Measurements from ENCODE around the gene SGCD. TPM values are rescaled to one million over a fixed set of nuclear protein-coding genes. Genes with fewer than 3 reads are reported as not detected.

SGCD gene
- total RNA-seq, 1 donor from 2014 or later = 0.51 TPM

DNA sequence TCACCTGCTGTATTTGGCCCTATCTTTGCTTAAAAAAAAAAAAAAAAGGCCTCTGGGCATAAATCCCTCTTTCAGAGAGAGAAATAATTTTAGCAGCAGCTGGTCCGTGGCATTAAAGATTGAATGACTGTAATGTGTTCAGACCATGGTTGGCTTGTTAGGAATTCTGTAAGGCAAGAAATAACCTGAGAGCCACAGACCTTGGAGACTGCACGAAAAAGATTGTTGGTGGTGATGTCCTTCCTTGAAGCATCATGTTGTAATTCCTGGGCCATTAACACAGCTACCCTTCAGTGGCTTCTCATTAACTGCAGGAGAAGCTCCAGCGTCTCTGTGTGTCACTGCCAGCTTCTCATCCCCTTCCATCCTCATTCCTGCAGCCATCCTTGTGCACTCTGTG is 79.0 kb downstream of the SGCD start:
- DNase-seq = no peak

DNA sequence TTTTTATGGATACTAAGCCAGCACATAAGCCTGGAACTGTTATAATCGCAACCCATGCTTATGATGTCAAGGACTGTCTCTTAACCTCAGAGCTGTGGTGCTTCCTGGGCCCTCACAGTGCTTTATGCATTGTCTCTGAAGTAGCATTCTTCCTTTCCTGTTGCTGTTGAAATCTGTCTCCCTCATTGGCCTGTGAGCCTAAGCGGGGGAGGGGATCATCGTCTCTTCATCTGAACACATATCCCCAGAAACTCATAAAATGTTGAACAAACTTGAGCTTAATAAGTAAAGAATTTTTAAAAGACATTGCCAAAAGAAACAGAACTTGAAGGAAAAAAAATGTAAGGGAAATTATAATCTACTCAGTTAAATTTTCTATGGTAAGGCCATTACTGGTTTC is 80.3 kb downstream of the SGCD start:
- DNase-seq = no peak

DNA sequence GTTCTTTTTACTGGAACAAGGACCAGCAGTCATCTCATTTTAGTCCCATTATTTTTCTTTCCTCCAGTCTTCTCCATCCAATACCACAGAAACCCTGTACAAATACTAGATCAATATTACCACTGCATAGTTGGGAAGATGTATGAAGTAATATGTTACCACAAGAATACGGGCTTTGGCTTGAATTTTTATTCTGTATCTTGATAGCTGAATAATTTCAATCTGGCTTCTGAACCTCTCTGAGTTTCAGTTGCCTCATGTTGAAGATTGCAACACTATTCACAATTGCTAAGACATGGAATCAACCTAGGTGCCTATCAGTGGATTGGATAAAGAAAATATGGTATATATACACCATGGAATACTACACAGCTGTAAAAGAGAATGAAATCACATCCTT is 82.9 kb downstream of the SGCD start:
- DNase-seq = no peak

DNA sequence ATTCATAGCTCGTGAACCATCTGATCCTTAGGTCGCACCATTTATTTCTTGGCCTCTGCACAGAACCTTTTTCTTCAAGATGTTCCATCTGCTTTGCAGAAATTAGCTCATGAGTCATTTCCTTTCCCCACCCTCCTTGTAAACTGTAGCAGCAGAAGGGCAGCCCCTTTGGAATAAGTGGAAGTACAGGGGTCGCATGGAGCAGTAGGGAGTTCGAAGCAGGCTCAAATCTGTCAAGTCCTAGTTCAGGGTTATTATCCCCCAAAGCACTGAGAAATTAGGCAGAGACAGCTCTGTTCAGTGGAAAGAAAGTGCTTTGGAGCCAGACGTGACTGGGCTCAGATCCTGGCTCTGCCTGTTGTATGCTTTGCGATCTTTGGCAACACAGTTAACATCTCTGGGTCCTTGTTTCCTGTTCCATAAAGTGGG is 84.2 kb downstream of the SGCD start:
- no peak for DNase-seq

DNA sequence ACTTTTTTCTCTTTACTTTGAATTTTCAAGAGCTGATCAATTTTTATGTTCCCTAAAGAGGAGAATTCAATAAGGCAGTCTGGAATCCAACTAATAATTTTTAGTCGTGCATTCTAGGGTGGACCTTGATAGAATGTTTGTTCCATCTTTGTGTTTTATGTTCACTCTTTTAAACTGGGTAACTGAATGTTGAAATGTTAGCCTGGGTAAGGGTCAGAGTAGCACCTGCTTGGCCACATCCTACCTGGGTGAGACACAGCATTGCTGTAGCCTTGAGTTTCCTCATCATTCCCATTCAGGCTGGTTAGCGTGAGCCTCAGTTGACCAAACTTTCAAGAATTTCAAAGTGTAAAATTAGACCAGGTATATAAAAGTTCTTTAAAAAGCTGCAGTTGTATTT is 85.0 kb downstream of the SGCD start:
- no peak for DNase-seq

DNA sequence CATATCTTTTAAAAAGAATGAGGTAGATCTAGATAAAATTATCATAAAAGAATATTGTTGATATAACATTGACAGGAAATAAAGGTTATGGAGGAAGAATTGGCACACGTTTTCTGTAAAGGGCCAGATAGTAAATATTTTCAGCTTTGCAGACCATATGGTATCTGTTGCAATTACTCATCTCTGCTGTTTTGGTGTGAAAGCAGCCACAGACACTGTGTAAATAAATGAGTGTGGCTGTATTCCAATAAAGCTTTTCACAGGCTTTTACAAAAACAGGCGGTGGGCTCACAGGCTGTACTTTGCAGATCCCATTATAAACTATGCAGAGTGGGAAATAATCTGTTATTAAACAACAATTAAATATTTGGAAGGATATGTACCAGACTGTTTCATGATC is 87.4 kb downstream of the SGCD start:
- no peak for DNase-seq

DNA sequence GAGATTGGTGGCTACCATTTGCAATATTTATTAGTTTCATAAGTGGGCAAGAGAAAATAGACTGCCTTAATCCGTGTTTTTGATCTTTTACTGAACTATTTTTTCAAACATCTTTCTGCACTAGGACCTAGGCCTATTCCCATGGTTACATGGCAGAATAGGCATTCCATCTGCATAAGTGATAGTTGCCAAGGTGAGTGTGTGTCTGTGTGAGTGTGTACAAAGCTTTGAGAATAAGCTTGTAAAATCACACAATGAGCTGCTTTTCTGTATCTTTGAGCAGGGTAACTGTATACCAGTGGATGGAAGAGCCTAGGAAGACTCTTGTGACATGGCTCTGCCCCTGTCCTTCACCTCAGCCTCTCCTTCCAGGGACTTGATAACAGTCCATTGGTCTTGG is 92.7 kb downstream of the SGCD start:
- DNase-seq = no peak

DNA sequence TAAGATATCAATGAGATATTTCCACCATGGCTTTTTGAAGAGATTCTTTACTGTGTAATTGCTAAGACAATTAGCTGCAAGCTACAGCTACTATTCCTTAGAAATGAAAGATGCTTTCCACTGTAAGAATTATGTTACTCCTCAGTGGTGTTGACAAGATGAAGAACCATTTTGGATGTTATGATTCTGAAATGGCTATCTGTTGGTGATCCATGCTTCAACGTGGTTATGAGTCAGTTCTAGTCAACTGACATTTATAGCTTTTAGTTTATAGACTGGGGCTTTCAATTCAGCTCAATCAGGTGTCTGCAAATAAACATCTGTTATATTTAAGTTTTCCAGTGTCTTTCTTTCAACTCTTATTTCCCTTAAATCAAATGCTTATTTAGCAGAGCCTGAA is 93.7 kb downstream of the SGCD start:
- DNase-seq = no peak

DNA sequence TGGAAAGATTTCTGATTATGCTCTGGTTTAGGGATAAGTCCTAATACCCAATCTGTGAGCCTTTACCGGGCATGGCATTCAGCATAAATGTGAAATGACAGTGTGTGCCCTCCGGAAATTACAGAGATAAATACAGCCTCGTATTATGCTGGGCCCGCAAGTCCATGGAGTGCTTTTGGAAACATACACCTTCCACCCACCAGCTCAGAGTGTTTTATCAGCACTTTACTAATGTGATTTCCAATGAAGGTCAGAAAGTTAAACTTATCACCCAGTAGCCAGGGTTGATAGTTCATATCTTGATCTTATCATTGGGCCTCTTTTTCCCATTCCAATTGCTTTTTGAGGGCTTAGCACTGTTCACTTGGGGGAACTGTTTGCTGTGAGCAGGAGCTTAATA is 94.8 kb downstream of the SGCD start:
- no peak for DNase-seq

DNA sequence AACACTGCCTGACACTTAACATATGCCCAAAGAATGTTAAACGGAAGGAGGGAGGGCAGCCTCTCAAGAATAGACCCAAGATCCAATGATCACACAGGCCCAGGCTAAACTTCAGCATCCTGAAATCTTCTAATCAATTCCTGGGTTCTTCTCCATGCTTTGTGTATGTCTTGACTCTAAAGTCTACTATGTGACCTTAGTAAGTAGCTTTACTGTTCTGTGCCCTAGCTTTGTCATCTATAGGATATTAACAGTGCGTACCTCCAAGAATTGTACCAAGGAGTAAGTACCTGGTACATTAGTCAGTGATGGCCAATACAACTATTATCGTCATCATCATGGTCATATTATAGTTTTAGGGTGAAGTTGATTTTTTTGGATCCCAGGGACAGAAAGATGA is 96.6 kb downstream of the SGCD start:
- no peak for DNase-seq

DNA sequence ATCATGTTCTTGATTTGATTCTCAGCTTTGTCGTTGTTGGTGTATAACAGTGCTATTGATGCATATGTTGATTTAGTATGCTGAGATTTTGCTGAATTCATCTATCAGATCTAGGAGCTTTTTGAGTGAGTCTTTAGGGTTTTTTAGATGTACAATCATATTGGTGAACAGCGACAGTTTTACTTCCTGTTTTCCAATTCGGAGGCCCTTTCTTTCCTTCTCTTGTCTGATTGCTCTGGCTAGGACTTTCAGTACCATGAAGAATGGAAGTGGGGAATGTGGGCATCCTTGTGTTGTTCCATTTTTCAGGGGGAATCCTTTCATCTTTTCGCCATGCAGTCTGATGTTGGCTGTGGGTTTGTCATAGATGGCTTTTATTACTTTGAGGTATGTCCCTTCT is 100.4 kb downstream of the SGCD start:
- no peak for DNase-seq

DNA sequence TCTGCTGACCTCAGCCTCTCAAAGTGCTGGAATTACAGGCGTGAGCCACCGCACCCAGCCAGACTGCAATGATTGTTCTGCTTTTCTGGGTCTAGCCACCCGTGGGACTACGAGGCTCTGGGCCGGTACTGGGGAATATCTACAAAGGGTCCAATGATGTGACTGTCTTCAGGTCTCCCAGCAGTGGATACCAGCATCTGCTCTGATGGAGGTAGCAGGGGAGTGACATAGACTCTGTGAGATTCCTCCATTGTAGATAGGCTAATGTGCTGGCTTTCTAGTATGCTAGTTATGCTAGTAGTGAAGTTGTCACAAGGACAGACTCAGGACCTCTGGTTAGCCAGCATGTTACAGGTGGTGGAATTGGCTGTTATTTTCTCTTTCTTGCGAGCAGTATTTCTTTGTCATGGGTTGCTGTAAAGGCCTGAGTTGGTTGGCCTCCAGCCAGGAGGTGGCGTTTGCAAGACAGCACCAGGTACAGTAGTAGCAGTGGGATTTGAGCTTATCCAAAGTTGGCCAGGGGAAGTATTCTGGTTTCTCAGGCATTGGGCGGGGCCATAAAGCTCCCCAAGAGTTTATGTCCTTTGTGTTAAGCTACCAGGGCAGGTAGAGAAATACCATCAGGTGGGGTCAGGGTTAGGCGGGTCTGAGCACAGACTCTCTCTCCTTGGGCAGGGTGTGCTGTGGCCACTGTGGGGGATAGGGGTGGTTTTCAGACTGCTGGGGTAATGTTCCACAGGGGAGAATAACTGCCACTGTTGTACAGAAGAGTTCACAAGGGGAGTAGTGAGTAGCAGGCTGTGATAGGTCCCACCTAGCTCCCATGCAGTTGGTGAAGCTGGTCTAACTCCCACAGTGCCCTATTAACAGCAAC is 105.2 kb downstream of the SGCD start:
- no peak for DNase-seq

DNA sequence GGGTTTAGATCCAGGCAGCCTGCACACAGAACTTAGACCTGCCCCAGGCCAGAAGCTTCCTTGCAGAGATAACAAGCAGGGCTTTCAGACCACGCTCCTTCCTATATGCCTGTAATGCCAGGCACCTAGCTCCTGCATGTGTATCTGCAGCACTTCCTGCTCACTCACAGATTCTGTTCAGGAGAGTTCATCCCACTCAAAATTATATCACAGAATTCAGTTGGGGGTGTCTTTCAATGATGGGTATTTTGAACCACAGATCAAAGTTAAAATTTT is 105.8 kb downstream of the SGCD start:
- no peak for DNase-seq

DNA sequence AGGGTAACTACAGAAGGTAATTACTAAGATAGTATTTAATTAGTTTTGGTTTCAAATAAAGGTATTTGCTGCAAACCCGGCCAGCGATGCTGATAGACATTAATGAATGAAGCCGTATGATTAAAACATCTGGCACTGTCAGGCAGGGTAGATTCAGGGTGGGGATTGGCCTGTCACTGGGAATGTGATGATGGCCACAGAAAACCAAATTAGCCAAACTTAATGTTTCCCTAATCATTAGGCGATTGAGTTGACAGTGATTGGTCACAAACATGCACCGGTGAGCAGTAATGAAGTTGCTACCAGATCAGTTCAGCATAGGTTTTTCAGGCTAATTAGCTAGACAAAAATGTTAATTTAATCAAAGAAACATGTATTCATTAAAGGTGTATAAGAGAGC is 107.5 kb downstream of the SGCD start:
- DNase-seq = no peak

DNA sequence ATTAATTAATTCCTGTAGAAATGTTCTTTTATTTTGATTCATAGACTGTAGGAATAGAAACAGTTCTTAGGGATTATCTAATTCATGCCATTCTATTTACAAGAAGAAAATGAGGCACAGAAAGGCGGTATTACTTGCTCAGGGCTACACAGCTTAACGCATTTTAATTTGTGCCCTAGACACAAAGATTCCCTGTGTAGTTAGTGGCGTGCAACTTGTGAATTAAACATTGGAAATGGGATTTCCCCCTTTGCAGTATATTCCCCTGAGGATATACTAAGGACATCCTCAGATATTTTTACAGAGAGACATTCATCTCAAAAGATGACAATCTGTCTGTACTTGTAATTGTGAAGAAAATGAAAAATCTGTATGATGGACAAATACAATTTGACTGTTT is 108.1 kb downstream of the SGCD start:
- DNase-seq = no peak

DNA sequence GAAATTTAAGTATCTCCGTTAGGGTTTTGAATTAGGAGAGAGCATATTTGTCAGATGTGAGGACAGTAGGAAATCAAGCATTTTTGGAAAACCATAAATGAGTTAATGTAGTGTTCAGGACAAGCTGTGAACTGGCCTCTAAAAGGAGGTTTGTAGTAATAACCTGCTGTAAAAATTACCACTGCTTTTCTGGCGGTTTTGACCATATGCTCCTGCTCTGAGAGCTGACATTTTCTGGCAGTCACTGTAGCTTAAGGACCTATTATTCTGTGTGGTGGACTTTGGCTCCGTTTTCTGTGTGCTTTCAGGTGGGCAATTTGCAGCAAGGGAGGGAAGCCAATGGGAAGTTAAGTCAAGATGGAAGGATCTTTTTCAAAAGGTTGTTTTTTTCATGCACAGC is 111.1 kb downstream of the SGCD start:
- no peak for DNase-seq

DNA sequence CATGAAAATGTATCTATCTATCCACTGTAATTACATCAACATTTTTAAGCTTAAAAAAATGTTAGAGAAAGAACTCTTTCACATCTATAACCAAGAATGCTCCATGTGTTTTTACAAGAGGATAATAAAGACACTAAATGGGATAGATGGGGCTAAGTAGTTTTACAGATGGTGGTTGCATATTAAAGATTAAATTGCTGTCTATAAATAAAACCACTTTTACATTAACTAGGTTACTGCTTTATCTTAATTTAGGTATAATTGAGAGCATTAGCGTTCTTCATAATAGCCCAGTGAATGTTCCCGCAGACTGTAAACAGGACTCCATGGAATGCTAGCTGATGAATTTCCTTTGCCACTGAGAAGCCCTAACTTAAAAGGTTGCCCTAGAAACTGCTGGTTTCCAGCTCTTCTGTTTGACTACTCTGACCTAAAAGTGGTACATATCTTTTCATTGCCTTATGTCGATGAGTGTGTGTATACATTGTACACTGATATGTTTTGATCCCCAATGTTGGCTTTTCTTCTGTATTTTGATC is 117.9 kb downstream of the SGCD start:
- DNase-seq = no peak

DNA sequence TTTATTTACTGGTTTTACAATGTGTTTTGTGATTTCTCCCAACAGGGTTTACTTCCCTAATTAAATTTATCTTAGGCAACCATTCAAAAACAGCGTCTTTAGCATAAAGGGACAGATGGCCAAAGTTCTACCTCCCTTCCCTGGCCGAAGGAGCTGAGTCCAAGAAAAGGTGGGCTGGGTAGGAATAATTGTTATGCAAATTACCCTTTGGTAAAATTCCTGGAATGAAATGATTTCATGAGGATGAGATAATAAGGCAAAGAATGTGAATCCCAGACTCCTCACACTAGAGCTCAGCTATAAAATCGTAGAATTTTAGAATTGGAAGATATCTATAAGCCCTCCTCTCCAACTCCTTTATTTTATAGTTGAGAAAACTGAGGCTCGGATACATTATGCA is 119.6 kb downstream of the SGCD start:
- DNase-seq = no peak

DNA sequence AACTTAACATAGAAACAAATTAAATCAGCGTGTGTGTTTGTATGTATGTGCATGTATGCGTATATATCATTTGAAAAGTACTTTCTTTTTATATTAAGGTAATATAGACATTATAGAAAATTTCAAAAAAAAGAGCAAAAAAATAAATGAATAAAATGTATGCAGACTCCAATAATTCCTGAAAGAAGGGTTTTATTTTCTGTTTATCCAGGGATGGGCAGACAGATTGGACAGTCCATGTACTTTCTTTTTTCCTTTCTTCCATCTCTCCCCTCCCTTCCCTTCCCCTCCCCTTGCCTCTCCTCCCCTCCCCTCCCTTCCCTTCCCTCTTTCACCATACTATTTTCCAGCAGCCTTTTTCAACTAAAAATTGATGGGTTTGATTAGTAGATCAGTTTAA is 123.8 kb downstream of the SGCD start:
- no peak for DNase-seq

DNA sequence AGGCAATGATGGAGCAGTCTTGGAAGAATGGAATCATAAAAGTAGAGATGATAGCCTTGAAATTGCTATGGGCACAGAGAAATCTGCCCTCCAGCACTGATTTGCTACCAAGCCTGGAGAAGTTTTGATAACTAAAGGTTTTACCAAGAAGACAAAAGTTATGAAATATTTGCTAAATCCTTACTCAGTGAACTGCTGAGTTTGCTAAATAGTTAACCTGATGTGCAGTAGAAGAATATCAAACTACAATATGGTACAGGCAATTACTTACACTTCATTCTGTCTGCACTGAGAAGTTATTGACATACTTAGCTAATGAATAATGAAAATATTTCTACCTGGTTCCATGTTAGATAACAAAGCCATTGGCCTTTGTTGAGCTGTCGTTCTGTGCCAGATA is 124.5 kb downstream of the SGCD start:
- DNase-seq = no peak

DNA sequence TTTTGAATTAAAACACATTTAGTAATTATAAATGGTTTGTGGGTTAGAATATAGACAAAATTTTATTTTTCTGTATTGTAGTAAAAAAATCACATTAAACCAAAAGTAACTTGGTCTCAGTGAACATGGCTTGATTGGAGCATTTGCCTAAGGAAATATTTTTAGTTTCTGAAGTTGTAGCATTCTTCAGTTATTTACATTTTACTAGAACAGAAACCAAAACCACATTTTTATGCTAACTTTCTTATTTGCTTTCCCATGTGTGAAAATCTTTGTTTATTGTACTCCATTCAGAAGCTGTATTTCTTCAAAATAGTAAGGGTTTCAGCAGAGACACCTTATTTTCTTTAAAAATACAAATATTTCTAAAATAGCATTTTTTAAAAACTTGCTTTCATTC is 129.9 kb downstream of the SGCD start:
- DNase-seq = no peak

DNA sequence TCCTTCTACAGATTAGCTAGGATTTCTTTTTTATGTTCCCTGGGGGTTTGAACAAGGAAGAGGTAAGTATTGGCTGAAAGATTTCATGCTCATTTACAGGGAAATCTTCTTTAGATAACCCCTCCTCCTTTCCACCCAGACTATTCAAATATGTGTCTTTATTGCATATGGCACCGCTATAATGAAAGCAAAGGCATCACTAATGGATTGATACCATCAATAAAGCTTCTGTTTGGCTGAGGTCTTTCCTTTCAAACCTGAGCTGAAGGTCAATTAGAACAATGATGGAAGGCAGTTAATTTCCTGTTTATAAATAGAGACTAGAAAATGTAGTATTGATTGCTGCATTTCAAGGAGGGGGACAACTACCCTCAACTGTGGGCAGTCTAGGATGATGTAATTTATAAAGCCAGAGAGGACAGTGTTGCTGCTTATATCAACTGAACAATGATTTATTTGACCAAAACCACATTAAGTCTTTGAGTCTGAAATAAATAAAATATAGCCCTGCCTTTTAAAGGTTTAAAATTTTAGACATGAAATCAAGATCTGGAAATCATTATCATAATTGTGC is 132.9 kb downstream of the SGCD start:
- DNase-seq = no peak

DNA sequence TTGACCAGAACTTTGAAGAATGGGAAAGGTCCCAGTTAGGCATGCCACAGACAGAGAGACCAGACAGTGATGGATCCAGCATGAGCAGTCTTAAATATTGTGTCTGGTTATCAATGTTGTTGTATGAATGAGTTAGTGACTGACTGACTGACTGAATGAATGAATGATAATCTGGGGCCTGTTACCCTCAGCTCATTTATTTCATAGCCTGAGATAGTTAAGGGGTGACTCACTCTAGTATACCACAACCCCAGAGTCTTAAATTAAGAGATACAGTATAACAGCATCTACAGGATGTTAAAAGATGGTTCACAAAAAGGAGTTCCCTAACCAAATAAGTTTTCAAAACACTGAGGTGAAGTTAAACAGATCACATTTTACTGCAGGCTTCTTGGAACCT is 133.5 kb downstream of the SGCD start:
- no peak for DNase-seq

DNA sequence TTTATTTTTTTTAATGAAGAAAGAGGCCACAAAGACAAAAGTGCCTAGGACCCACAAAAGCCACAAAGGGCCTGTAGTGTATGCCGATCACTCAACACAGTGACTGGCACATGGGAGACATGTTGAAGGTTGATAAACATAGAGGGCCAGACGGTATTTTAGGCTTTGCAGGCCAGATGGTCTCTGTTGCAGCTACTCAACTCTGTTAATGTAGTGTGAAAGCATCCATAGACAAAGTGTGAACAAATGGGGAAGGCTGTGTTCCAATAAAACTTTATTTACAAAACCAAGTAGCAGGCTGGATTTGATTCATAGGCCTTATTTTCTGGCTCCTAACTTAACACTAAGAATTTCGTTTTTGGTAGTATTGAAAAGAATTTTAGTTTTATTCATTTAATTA is 139.9 kb downstream of the SGCD start:
- DNase-seq = no peak

DNA sequence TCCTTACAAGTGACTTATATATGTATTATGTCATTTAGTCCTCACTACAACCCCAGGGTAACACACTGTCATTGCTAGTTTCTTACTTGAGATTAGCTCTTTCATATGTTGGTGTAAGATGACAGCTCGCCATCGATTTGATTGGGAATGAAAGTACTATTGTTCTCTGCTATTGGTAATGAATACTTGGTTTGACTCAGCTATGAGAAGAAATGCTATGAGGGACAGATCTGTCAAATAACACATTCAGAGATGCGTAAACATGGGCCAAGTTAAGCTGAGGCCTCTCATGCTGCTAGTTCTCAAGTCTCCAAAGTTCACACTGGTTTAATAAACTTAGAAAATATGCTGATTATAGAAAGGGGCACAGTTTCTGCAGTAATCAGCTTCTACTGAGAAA is 142.7 kb downstream of the SGCD start:
- DNase-seq = no peak
